GM18498 (cell line): ENCODE data around the gene WNT11.
"Not testable (repeated sequence)": the region's sequence is repeated elsewhere in the genome, so short reads cannot be mapped to it uniquely, and the experiment has no call there.

Experiments used
- ATAC-seq: cut with Tn5 transposase; IDR thresholded peaks from one replicate; pipeline ENCODE4 v1.9.1; 2021; ENCODE audit warnings: mild to moderate bottlenecking, moderate library complexity; ENCODE audit not compliant: unreplicated experiment

The WNT11 gene

DNA sequence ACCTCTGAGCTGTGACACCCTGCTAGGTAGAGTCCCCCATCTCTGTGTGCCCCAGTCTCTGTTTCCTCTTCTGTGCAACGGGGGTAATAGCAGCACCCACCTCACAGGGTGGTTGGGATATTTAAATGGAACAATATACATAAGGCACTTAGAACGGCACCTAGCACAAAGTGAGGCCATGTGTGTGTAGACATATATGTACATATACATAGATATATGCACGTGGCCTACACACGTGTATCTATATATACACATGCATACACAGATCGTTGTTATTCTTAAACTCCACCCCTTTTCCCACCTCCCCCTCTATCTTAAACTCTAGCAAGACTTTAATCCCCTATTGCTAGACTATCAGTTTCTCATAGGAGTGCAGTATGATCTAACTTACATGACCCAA, 2.4 kb downstream of the WNT11 start:
- no peak for ATAC-seq

DNA sequence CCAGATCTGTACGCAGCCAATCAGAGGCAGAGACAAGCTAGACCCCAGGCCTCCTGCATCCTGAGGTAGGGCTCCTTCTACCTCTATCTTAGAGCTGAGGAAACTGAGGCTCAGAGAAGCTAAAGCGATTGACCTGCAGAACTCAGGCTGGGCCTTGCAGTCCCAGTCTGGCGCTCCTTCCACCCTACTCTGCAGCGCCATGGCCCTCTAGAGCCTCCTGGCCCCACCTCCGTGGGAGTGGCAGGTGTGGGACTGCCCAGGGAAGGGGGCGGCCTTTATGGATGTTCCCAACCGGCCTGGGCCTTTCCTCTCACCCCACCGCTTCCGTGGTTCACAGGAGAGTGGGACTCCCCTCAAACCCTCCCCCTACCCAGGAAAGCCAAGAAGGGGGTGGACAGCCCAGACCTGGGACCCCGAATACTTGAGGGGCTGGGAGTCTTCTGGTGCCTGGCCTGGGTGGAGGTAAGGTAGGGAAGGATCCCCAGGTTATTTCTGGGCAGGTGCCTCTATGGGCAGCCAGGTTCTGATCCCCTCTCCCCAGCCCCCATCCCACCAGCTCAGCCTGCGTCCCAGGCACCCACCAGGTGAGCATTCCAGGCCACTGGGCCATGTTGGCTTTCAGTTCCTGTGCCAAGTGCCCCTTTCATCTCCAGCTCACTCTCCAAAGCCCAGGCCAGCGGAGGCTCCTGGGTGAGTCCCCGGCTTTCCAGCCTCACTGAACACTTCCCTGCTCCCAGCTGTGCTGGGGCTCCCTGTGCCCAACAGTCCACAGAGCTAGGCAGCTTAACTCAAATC, 3.0 kb downstream of the WNT11 start:
- ATAC-seq, result no peak

- ATAC-seq, result no peak
Measured at GRCh38 chr11:76201672-76202412, 4.5 kb downstream of the WNT11 start.

DNA sequence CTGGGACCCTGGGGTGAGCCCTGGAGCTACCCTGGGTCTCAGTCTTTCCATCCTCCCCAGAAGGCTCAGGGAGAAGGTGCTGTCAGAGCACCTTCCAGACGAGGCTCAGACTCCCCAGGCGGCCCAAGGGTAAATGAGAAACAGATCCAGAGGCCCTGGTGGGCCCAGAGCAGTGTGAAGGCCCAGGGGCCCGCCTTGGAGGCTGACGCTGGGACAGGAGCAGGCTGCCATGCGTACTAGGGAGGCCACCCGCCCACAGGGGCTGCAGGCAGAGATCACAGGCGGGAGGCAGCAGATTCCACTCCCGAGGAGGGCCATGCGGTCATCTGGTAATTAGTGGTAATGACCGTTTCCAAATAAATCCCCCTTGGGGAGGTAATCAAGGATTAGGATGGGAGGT, 5.2 kb downstream of the WNT11 start:
- no peak for ATAC-seq

DNA sequence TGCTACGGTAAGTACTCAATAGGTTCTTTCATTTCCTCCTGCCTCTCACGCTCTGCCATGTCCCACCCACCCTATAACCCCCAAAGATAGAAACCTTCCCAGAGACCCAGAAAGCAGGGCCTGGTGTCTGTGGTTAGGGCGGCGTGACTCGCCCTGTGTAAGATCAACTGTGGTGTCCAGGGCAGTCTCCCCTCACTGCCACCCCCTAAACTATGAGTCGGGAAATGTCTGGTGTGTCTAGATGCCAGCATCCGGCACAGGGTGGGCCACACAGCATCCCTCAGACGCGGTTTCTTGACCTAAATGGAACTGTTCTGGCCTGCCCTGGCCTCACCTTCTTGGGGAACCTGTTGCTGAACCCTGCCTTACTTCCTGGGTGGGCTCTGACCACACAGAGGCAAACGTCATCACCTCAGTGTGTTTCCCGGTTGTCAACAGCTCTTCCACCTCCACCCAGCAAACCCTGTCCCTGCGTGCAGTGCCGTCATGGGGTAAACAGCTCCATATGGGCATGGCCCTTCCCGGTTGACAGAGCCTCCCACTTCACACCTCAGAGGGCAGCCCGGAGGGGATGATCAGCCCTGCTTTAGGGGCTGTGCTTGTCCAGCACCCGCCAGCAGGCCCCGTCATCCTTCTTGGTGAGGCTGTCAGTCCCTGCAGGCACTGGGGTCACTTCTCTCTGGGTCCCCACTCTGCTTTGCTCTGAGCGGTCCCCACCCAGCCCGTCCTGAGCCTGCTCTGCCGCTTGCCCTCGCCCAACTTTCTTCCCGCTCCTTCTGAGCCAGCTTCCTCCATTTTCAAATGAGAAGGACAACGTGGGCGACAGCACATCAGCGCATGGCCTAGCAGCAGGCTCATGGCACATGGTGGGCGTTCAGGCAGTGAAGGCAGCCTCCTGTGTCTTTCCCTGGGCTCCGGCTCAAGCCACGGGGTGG, 6.0 kb downstream of the WNT11 start:
- ATAC-seq, result no peak

- ATAC-seq, result not testable (repeated sequence)
Measured at GRCh38 chr11:76198691-76199090, 7.6 kb downstream of the WNT11 start.

GRCh38 chr11:76197941-76198640, 8.2 kb downstream of the WNT11 start:
- ATAC-seq, result no peak

DNA sequence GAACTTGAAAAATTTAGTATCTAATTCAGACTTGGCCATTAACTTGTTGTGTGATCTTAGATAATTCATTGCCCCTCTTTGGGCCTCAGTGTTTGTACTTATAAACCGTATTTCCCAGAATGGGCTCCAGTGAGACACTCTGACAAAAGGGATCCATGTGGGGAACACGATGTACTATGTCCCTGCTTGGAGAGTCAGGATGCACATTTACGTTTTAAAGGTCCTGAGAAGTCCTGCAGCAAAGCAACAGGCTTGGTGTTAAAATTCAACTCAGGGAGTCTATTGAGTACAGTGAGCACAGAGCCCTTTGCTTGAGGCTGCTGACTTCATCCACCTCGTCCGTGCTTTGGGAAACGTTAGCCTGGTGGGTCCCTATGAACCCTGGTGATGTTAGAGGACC, 9.0 kb downstream of the WNT11 start:
- no peak for ATAC-seq

- ATAC-seq, result no peak
Measured at GRCh38 chr11:76196849-76197248, 9.5 kb downstream of the WNT11 start.

GRCh38 chr11:76194872-76195668, 11.2 kb downstream of the WNT11 start:
- ATAC-seq, result no peak

DNA sequence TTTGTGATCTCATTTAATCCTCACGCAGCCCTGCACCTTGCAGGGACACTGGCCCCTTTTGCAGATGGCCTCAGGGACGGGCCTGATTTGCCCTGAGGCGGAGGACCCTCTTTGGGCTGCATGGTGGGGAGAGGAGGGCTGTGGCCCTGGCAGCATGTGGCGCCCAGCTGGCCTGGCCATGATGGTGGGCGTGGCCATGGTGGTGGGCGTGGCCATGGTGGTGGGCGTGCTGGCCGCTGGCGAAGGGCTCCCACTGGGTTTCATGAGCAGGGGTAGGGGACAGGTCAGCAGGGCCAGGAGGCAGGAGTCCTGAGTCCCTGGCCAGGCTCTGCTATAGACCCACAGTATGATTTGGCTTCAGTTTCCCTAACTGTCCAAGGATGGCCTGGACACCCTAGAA, 13.1 kb downstream of the WNT11 start:
- no peak for ATAC-seq

DNA sequence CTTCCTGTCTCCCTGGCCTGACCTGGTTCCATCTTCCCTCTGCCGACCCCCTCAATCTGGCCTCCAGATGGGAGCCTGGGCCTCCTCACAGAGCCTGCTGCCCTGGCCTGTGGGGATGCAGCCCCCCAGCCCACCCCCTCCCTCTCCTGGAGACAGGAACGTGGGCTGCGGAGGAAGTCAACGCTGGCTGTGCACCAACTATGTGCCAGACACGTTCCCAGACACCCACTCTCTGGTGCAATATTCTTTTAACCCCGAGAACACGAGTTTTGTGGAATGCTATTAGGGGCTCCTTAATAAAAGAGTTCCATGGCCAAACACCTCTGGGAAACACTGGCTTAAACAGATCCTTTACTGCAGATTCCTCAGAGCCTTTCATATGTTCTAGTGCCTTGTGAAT, 15.9 kb downstream of the WNT11 start:
- ATAC-seq, result no peak

DNA sequence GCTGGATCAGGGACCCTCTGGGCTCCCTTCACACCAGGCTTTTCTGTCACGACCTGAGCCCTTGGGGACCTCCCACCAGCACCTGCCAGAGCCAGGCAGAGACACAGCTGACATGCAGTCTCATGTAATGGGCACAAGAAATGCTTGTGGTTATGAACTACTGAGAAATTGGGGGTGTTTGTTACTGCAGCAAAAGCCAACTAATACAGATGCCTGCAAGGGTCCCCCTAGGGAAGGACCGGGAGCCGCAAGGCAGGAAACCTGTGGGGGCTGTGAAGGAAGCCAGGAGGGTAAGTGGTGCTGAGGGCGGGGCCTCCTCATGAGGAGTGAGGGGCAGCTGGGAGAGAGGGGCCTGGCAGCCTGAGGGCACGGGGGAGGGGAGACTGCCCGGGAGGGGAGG, 16.6 kb downstream of the WNT11 start:
- ATAC-seq, result no peak

- no peak for ATAC-seq
Measured at GRCh38 chr11:76188873-76189272, 17.4 kb downstream of the WNT11 start.

DNA sequence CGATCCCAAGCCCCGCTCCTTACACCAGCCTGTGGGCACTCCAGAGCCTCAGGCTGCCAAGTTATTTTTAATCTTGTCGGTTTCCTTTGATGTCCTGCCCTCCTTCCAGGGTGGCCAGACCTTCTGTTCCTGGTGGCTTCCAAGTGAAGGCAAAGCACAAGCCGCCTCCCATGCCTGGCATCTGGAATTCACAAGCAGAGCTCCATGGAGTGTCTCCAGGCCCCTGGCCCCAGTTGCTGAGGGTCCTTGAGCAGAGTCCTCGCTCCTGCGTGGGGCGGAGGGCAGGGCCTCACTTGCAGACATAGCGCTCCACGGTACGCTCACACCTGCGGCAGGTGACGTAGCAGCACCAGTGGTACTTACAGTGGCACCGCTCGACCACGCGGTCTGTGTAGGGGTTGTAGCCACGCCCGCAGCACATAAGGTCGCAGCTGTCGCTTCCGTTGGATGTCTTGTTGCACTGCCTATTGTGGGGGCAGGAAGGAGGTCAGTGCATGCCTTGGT, 19.5 kb downstream of the WNT11 start:
- ATAC-seq, result no peak

DNA sequence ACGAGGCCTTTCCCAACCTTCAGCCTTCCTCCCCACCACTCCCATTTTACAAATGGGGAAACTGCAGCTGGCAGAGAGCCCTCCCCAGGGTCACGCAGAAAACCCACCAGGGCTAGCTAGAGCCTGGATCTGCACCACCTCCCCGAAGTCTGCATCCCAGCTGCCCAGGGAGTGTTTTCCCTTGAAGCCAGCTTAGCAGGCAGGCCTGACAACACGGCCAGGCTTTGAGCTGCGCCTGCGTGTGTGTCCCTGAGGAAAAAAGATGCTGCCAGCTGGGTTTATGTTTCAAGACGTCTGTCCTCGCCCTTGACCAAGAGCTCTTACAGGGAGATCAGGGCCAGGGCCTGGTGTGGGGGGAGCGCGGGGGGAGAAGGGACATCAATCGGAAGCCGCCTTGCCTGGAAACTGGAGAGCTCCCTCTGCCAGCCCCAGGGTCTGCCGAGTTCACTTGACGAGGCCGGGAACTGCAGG, 20.3 kb downstream of the WNT11 start:
- ATAC-seq, result no peak

- ATAC-seq, result no peak
Measured at GRCh38 chr11:76185511-76185910, 20.8 kb downstream of the WNT11 start.

DNA sequence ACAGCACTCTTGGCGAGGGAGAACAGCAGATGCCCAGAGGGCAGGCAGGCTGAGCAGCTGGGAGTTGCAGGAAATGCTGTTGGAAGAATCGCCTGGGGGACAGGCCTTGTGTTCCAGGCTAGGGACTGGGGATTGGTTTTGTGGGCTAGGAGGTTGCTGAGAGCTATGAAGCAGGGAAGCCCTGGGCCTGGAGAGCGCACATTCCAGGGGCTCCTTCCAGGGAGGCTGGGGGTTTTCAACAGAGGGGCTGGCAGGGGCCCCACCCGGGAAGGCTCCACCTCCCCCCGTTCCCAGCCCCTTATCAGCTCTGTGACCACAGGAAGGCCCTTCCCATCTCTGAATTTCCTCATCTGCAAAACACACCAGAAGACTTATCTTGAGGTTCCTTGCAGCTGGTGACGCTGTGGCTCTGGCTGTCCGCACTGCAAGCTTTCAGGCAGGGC, 21.7 kb downstream of the WNT11 start:
- no peak for ATAC-seq

- ATAC-seq, result no peak
Measured at GRCh38 chr11:76181371-76181770, 24.9 kb downstream of the WNT11 start.

DNA sequence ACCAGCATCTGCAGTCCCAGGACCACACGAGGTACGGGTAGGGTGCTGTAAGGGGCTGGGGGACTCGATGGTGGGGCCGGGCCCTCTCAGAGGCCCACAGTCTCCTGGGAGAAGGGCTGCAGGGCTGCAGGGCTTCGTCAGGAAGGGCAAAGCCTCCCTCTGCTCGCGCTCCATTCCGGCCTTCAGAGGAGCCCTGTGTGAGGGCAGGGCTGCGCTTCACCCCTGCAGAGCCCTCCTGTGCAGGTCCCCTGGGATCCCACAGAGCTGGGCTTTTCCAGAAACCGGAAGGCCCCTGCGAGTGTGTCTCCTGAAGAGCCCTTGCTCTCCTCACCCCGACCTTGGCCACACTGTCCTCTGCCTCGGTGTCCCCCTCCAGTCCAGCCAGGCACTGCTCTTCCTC, 27.2 kb downstream of the WNT11 start:
- no peak for ATAC-seq
